Omental fat pad (tissue), 4 donors: ENCODE measurements around the gene GSG1L2. TPM values are rescaled to one million over a fixed set of nuclear protein-coding genes. Genes with fewer than 3 reads are reported as not detected.

Experiments
- ATAC-seq: fragments of 150-250 bp; one replicate; pipeline ENCODE4 v1.9.1; 2016; ENCODE audit warnings: mild to moderate bottlenecking, moderate library complexity; ENCODE audit not compliant: low FRiP score
- DNase-seq: peaks from one replicate; pipeline ENCODE4 v3.0.0-alpha.2; 2019; ENCODE audit warnings: low spot score
- CTCF ChIP-seq, 3 donors: fragments of 450-650 bp; IDR thresholded peaks; one replicate each; pipeline ENCODE4 v1.5.1; 2016 to 2017; ENCODE audit warnings: antibody characterized with exemption in 3 of 3, mild to moderate bottlenecking in 3 of 3, moderate library complexity in 2 of 3
- total RNA-seq, 4 donors: library from RNA; depleted of rRNA; stranded (reverse); fragments of >200 nt; gene quantifications; one replicate each; pipeline ENCODE4 v1.1.0, GENCODE V29; 2016

The GSG1L2 gene
- total RNA-seq, 4 donors from 2014 or later = not detected

- no peak for ATAC-seq
- TF ChIP-seq CTCF (IDR thresholded peaks at IDR 0.05) = no peak
- no peak for DNase-seq
These were observed 12.5 kb downstream of the GSG1L2 start for GRCh38 chr17:9809409-9809808.

- no peak for TF ChIP-seq CTCF (IDR thresholded peaks at IDR 0.05)
- ATAC-seq (no peak), DNase-seq (no peak)
These were observed 15.2 kb downstream of the GSG1L2 start for GRCh38 chr17:9806699-9807098.

DNA sequence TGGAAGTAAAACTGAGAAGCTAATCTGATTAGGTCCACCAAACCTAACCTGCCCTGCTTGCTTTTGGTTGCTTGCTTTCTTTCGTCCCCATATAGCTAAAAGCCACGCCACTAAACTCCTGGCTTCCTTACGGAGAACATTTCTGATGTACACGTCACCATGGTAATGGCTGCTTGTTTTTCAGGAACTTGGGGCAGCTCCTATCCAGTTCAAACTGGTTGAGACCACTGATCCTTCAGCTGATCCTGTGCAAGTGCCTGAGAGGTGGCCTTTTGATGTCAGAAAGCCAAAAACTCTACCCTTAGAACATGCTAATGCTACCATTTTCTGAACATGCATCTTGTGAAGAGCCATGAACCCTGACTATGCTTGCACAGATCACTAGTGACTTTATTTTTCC lies 16.1 kb downstream of the GSG1L2 start:
- TF ChIP-seq CTCF (IDR thresholded peaks at IDR 0.05) = no peak
- DNase-seq (no peak), ATAC-seq (no peak)

DNA sequence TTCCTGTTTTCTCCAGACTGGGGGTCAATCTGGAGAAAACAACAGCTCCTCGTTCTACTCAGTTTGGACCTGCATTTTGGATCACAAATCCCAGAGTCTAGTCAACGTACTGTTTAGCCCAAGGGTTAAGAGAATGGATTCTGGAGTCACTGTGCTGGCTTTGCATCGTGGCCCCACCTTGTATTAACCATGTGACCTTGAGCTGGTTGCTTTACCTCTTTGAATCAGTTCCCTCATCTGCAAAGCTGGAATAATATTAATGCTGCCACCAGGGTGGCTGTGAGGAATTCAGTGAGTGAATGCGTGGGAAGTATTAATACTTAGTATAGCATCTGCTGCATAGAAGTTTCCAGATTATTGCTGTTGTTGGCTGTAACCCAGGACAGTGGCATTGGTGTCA lies 19.2 kb downstream of the GSG1L2 start:
- ATAC-seq = no peak
- no peak for DNase-seq

DNA sequence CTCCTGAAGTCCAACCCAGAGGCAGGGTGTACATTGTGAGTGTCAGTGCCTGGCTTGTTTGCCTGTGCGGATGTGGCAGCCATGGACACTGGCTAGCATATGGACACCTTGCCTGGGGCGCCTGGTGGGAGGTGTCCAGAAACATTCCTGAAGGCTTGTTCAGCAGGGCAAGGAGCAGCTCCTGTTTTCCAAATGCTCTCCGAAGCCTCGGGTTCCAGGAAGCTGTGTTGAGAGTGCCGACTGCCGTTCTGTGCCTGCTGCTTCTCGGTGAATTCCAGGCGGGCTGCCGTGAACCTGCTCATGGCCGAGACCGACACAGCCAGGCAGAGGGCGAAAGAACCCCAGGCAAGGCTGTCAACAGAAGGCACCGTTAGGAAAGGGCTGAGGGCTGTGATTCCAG lies 19.6 kb downstream of the GSG1L2 start:
- peak; percentile 41 for ATAC-seq
- no peak for DNase-seq
- TF ChIP-seq CTCF (IDR thresholded peaks at IDR 0.05) = no peak

More for the DNA sequence above, 19.2 kb downstream of the GSG1L2 start:
- TF ChIP-seq CTCF (IDR thresholded peaks at IDR 0.05) = no peak

DNA sequence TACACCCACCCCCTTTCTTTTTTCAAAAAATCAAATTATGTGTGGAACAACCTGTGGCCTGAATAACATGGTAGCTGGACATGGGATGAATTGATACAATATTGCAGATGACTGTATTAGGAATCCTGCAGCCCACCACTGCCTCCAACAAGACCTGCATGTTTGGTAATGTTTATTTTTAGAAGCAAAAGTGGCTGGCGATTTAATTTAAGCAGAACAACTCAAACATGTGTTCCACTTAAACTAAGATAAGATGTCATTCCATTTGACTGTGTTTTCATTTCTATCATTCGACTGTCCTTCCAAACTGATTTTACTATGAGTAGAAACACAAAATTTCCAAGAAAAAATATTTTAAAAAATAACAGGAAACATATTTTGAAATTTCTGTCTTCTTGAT lies 20.4 kb downstream of the GSG1L2 start:
- no peak for TF ChIP-seq CTCF (IDR thresholded peaks at IDR 0.05)
- DNase-seq = no peak
- no peak for ATAC-seq

GRCh38 chr17:9798724-9799123 lies 23.2 kb downstream of the GSG1L2 start:
- TF ChIP-seq CTCF (IDR thresholded peaks at IDR 0.05) = no peak
- no peak for ATAC-seq
- no peak for DNase-seq
